ENCODE measurements around the gene C1QL4. TPM values are rescaled to one million over a fixed set of nuclear protein-coding genes. Genes with fewer than 3 reads are reported as not detected.

C1QL4 gene
- total RNA-seq, 2 donors from 2014 or later, result 0.12 TPM; not detected in 1

DNA sequence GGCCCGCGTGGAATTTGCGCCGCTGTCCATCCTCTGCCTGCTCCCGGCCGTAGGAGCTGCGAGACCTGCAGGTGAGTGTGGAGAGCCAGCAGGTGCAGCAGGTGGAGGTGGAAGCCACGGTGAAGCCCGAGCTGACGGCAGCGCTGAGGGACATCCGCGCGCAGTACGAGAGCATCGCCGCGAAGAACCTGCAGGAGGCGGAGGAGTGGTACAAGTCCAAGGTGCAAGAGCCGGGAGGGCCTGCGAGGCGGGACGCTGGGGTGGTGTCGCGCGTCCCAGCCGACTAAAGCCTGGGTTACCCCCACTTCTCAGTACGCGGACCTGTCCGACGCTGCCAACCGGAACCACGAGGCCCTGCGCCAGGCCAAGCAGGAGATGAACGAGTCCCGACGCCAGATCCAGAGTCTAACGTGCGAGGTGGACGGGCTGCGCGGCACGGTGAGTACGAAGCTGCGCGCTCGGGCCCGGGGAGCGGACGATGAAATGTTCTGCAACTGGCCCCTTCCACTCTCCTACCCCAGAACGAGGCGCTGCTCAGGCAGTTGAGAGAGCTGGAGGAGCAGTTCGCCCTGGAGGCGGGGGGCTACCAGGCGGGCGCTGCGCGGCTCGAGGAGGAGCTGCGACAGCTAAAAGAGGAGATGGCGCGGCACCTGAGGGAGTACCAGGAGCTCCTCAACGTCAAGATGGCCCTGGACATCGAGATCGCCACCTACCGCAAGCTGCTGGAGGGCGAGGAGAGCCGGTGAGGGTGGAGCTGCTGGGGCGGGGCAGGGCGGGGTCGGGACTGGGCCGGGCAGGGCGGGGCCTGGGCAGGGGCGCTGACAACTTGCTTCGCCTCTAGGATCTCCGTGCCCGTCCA, 39.9 kb downstream of the C1QL4 start:
- peak; percentile 46 to 64 for DNase-seq
- ATAC-seq (replicated peaks in 1 of 2), result peak; percentile 65 to 75
- no peak overlapping the region for H3K27ac Mint-ChIP-seq
- peaks cover 47% of the 10 kb centered on the region for H3K27me3 Mint-ChIP-seq (ENCODE audit: low read depth)
- peaks cover 25% of the 10 kb centered on the region for H3K4me1 Mint-ChIP-seq (ENCODE audit: low read depth)
- H3K36me3 Mint-ChIP-seq (ENCODE audit: insufficient read depth in 2 of 2), result no peaks in the 10 kb centered on the region
- H3K9me3 Mint-ChIP-seq, result no peaks in the 10 kb centered on the region
- H3K4me3 Mint-ChIP-seq, result peak overlapping the region; percentile 82 to 83

- peak overlapping the region; percentile 82 to 83 for H3K4me3 Mint-ChIP-seq
- peaks cover 50% of the 10 kb centered on the region for H3K27me3 Mint-ChIP-seq (ENCODE audit: low read depth)
- peak; percentile 76 to 80 for ATAC-seq (replicated peaks in 1 of 2)
- DNase-seq, result peak; percentile 79 to 82
- H3K27ac Mint-ChIP-seq, result no peak overlapping the region
- peaks cover 17% of the 10 kb centered on the region for H3K4me1 Mint-ChIP-seq (ENCODE audit: low read depth)
- no peaks in the 10 kb centered on the region for H3K36me3 Mint-ChIP-seq (ENCODE audit: insufficient read depth in 2 of 2)
- no peaks in the 10 kb centered on the region for H3K9me3 Mint-ChIP-seq
Measured at GRCh38 chr12:49296034-49296835, 40.8 kb downstream of the C1QL4 start.

- no peak within 1 kb of the TSS for H3K27ac Mint-ChIP-seq
- DNase-seq, result peak in 1 of 2 donors; percentile 19
- no peak for ATAC-seq (replicated peaks in 1 of 2)
- H3K36me3 Mint-ChIP-seq (ENCODE audit: insufficient read depth in 2 of 2), result no peaks in the 10 kb centered on the region
- H3K4me1 Mint-ChIP-seq (ENCODE audit: low read depth), result peaks cover 17% of the 10 kb centered on the region
- H3K9me3 Mint-ChIP-seq, result no peaks in the 10 kb centered on the region
- peaks cover 51% of the 10 kb centered on the region for H3K27me3 Mint-ChIP-seq (ENCODE audit: low read depth)
- H3K4me3 Mint-ChIP-seq, result peak within 1 kb of the TSS; percentile 34 to 54
Measured at GRCh38 chr12:49295082-49295936, 41.7 kb downstream of the C1QL4 start, which contains the start of gene PRPH. PRPH (plus strand) TSS chr12:49295147; CDS start chr12:49295201, 54 bp downstream.

GRCh38 chr12:49294804-49295081, 42.2 kb downstream of the C1QL4 start:
- Mint-ChIP-seq H3K36me3 (ENCODE audit: insufficient read depth in 2 of 2) (no peaks in the 10 kb centered on the region), H3K4me1 (ENCODE audit: low read depth) (peaks cover 17% of the 10 kb centered on the region), H3K4me3 (no peak overlapping the region), H3K27ac (no peak overlapping the region), H3K9me3 (no peaks in the 10 kb centered on the region), H3K27me3 (ENCODE audit: low read depth) (peaks cover 51% of the 10 kb centered on the region)
- DNase-seq (no peak), ATAC-seq (replicated peaks in 1 of 2) (no peak)

GRCh38 chr12:49294086-49294803, 42.7 kb downstream of the C1QL4 start:
- Mint-ChIP-seq H3K9me3 (no peaks in the 10 kb centered on the region), H3K4me1 (ENCODE audit: low read depth) (peaks cover 17% of the 10 kb centered on the region), H3K4me3 (no peak overlapping the region), H3K36me3 (ENCODE audit: insufficient read depth in 2 of 2) (no peaks in the 10 kb centered on the region), H3K27ac (no peak overlapping the region), H3K27me3 (ENCODE audit: low read depth) (peaks cover 51% of the 10 kb centered on the region)
- no peak for DNase-seq
- no peak for ATAC-seq (replicated peaks in 1 of 2)

GRCh38 chr12:49293056-49293956, 43.7 kb downstream of the C1QL4 start:
- Mint-ChIP-seq H3K36me3 (ENCODE audit: insufficient read depth in 2 of 2) (no peaks in the 10 kb centered on the region), H3K4me1 (ENCODE audit: low read depth) (peaks cover 12% of the 10 kb centered on the region), H3K9me3 (no peaks in the 10 kb centered on the region), H3K27ac (no peak overlapping the region), H3K4me3 (no peak overlapping the region), H3K27me3 (ENCODE audit: low read depth) (peaks cover 44% of the 10 kb centered on the region)
- no peak for ATAC-seq (replicated peaks in 1 of 2)
- DNase-seq, result no peak

GRCh38 chr12:49292729-49293055, 44.3 kb downstream of the C1QL4 start:
- H3K27ac Mint-ChIP-seq, result no peak overlapping the region
- no peaks in the 10 kb centered on the region for H3K36me3 Mint-ChIP-seq (ENCODE audit: insufficient read depth in 2 of 2)
- H3K4me3 Mint-ChIP-seq, result no peak overlapping the region
- no peak for ATAC-seq (replicated peaks in 1 of 2)
- H3K27me3 Mint-ChIP-seq (ENCODE audit: low read depth), result peaks cover 44% of the 10 kb centered on the region
- no peaks in the 10 kb centered on the region for H3K9me3 Mint-ChIP-seq
- no peak for DNase-seq
- peaks cover 12% of the 10 kb centered on the region for H3K4me1 Mint-ChIP-seq (ENCODE audit: low read depth)

- no peak overlapping the region for H3K4me3 Mint-ChIP-seq
- no peaks in the 10 kb centered on the region for H3K4me1 Mint-ChIP-seq (ENCODE audit: low read depth)
- peak in 1 of 2 donors; percentile 30 for ATAC-seq (replicated peaks in 1 of 2)
- no peak for DNase-seq
- peaks cover 40% of the 10 kb centered on the region for H3K27me3 Mint-ChIP-seq (ENCODE audit: low read depth)
- no peaks in the 10 kb centered on the region for H3K9me3 Mint-ChIP-seq
- H3K27ac Mint-ChIP-seq, result no peak overlapping the region
- no peaks in the 10 kb centered on the region for H3K36me3 Mint-ChIP-seq (ENCODE audit: insufficient read depth in 2 of 2)
Measured at GRCh38 chr12:49288922-49289555, 47.9 kb downstream of the C1QL4 start.

GRCh38 chr12:49288412-49288853, 48.6 kb downstream of the C1QL4 start:
- no peak overlapping the region for H3K4me3 Mint-ChIP-seq
- H3K9me3 Mint-ChIP-seq, result no peaks in the 10 kb centered on the region
- no peak overlapping the region for H3K27ac Mint-ChIP-seq
- H3K4me1 Mint-ChIP-seq (ENCODE audit: low read depth), result no peaks in the 10 kb centered on the region
- peaks cover 38% of the 10 kb centered on the region for H3K27me3 Mint-ChIP-seq (ENCODE audit: low read depth)
- ATAC-seq (replicated peaks in 1 of 2), result peak; percentile 66 to 74
- H3K36me3 Mint-ChIP-seq (ENCODE audit: insufficient read depth in 2 of 2), result no peaks in the 10 kb centered on the region
- peak; percentile 67 to 73 for DNase-seq

- H3K4me1 Mint-ChIP-seq (ENCODE audit: low read depth), result no peaks in the 10 kb centered on the region
- DNase-seq (no peak), ATAC-seq (replicated peaks in 1 of 2) (no peak)
- H3K27me3 Mint-ChIP-seq (ENCODE audit: low read depth), result peaks cover 38% of the 10 kb centered on the region
- no peaks in the 10 kb centered on the region for H3K9me3 Mint-ChIP-seq
- no peaks in the 10 kb centered on the region for H3K36me3 Mint-ChIP-seq (ENCODE audit: insufficient read depth in 2 of 2)
- H3K4me3 Mint-ChIP-seq, result no peak overlapping the region
- H3K27ac Mint-ChIP-seq, result no peak overlapping the region
Measured at GRCh38 chr12:49287876-49288275, 49.1 kb downstream of the C1QL4 start.

GRCh38 chr12:49284672-49285071, 52.3 kb downstream of the C1QL4 start:
- H3K27ac Mint-ChIP-seq, result no peak overlapping the region
- no peaks in the 10 kb centered on the region for H3K9me3 Mint-ChIP-seq
- H3K27me3 Mint-ChIP-seq (ENCODE audit: low read depth), result peaks cover 29% of the 10 kb centered on the region
- no peaks in the 10 kb centered on the region for H3K4me1 Mint-ChIP-seq (ENCODE audit: low read depth)
- H3K4me3 Mint-ChIP-seq, result no peak overlapping the region
- H3K36me3 Mint-ChIP-seq (ENCODE audit: insufficient read depth in 2 of 2), result no peaks in the 10 kb centered on the region
- ATAC-seq (replicated peaks in 1 of 2), result no peak
- DNase-seq, result no peak

Measured in activated T-cell treated with anti-CD3 and anti-CD28 coated beads, Interleukin-2, amount 50 U/mL, for 72 hours (primary cell).